PC-3 (cell line): ENCODE data around the gene PSMA8. TPM values are rescaled to one million over a fixed set of nuclear protein-coding genes. Genes with fewer than 3 reads are reported as not detected.

ENCODE experiments used
- ATAC-seq: fragments of 200-7000 bp; cut with Tn5 transposase; 2 replicates; pipeline ENCODE4 v1.9.1; 2020; ENCODE audit warnings: mild to moderate bottlenecking, moderate library complexity
- BruUV-seq: library from RNA; stranded (reverse); fragments of 400-500 nt; replicated peaks from 2 replicates; lab custom pipeline; 2021; lab: Mats Ljungman, UMichigan
- CTCF ChIA-PET: fragments of 300-600 bp; sonication (Branson Sonifier 250); formaldehyde crosslinking; loops from one replicate; lab custom pipeline; 2022; ENCODE audit warnings: antibody characterized with exemption; lab: Charles Lee
- POLR2A ChIA-PET: fragments of 300-600 bp; sonication (Branson Sonifier 250); formaldehyde crosslinking; loops from one replicate; lab custom pipeline; 2022; ENCODE audit warnings: antibody characterized with exemption; ENCODE audit not compliant: unreplicated experiment; lab: Charles Lee
- DNase-seq: peaks from one replicate; pipeline ENCODE4 v3.0.0-alpha.2; 2015
- H2AFZ ChIP-seq: fragments of 300-600 bp; sonication (generic); 2 replicates; pipeline ENCODE4 v1.6.0; 2016; ENCODE audit warnings: antibody characterized with exemption, low read length
- H3F3A ChIP-seq: fragments of 300-600 bp; sonication (generic); one replicate; pipeline ENCODE4 v1.6.0; 2017; ENCODE audit warnings: antibody characterized with exemption, low read length, control low read depth, mild to moderate bottlenecking; ENCODE audit not compliant: unreplicated experiment
- H3K27ac ChIP-seq: fragments of 300-600 bp; sonication (generic); 2 replicates; pipeline ENCODE4 v1.5.1; 2016; ENCODE audit warnings: mild to moderate bottlenecking, low read length
- H3K27me3 ChIP-seq: fragments of 300-600 bp; sonication (generic); 2 replicates; pipeline ENCODE4 v1.6.1; 2016; ENCODE audit warnings: low read length, mixed read lengths
- H3K36me3 ChIP-seq: fragments of 300-600 bp; sonication (generic); 2 replicates; pipeline ENCODE4 v1.6.1; 2016; ENCODE audit warnings: low read depth, mixed run types, low read length, mixed read lengths
- H3K4me1 ChIP-seq: fragments of 300-600 bp; sonication (generic); 2 replicates; pipeline ENCODE4 v1.5.1; 2016; ENCODE audit warnings: low read length; ENCODE audit not compliant: insufficient read depth
- H3K4me2 ChIP-seq: fragments of 300-600 bp; sonication (generic); 2 replicates; pipeline ENCODE4 v1.6.0; 2016; ENCODE audit warnings: low read length
- H3K4me3 ChIP-seq: fragments of 300-600 bp; sonication (generic); 2 replicates; pipeline ENCODE4 v1.5.1; 2016; ENCODE audit warnings: mild to moderate bottlenecking, low read length, mixed read lengths
- H3K79me2 ChIP-seq: fragments of 300-600 bp; sonication (generic); 2 replicates; pipeline ENCODE4 v1.6.1; 2017; ENCODE audit warnings: low read length, mixed read lengths
- H3K9ac ChIP-seq: fragments of 300-600 bp; sonication (generic); 2 replicates; pipeline ENCODE4 v1.6.0; 2016; ENCODE audit warnings: mild to moderate bottlenecking, low read length
- H3K9me2 ChIP-seq: fragments of 300-600 bp; sonication (generic); replicated peaks from 2 replicates; pipeline ENCODE4 v1.6.1; 2016; ENCODE audit warnings: mixed run types, low read length, mixed read lengths
- H3K9me3 ChIP-seq: fragments of 300-600 bp; sonication (generic); 2 replicates; pipeline ENCODE4 v1.6.1; 2016; ENCODE audit warnings: low read length, mixed read lengths
- H4K20me1 ChIP-seq: fragments of 300-600 bp; sonication (generic); 2 replicates; pipeline ENCODE4 v1.6.1; 2016; ENCODE audit warnings: low read length, mixed read lengths
- CTCF ChIP-seq: fragments of 300-600 bp; sonication (generic); conservative IDR thresholded peaks from 2 replicates; pipeline ENCODE4 v1.5.1; 2017; ENCODE audit warnings: antibody characterized with exemption, low read depth, mild to moderate bottlenecking, low read length
- EZH2 ChIP-seq: fragments of 300-600 bp; sonication (generic); IDR thresholded peaks from one replicate; pipeline ENCODE4 v1.6.1; 2017; ENCODE audit warnings: antibody characterized with exemption, mild to moderate bottlenecking, low read length; ENCODE audit not compliant: unreplicated experiment
- EZH2phosphoT487 ChIP-seq: fragments of 300-600 bp; sonication (generic); IDR thresholded peaks from 2 replicates; pipeline ENCODE4 v1.6.1; 2018; ENCODE audit warnings: mild to moderate bottlenecking, antibody characterized with exemption, low read length, borderline replicate concordance
- intact Hi-C: fragments of 100-400 bp; cut with micrococcal nuclease; formaldehyde crosslinking; loops from 2 replicates; pipeline ENCODE4 v1.9.0; 2023
- total RNA-seq: library from RNA; depleted of rRNA; stranded (reverse); fragments of >200 nt; gene quantifications from 2 replicates; pipeline ENCODE4 v1.2.3, GENCODE V29; 2014

PSMA8 gene
- total RNA-seq, 1 experiment from 2014 or later = not detected

- ATAC-seq (no peak), DNase-seq (no peak)
- intact Hi-C loops = no loop called here
- TF ChIP-seq CTCF (no peak), EZH2 (no peak), EZH2phosphoT487 (no peak)
- H3K4me1 ChIP-seq = no peaks in the 10 kb centered on the region
- no peaks in the 10 kb centered on the region for H3F3A ChIP-seq
- ChIA-PET POLR2A (interaction anchor here (0.6 kb wide), 1 partner anchor 57 kb away, joined by 4 read pairs; no protein-coding TSS in a partner anchor), CTCF (no interaction called here)
- no peak overlapping the region for H3K9ac ChIP-seq
- H3K9me2 ChIP-seq = no peaks in the 10 kb centered on the region
- no peaks in the 10 kb centered on the region for H3K79me2 ChIP-seq
- H3K27me3 ChIP-seq = peaks cover 7% of the 10 kb centered on the region; the same call in 1 of the 2 replicates
- no TSS peak for BruUV-seq
- no peaks in the 10 kb centered on the region for H3K36me3 ChIP-seq
- no peak overlapping the region for H3K4me3 ChIP-seq
- no peak overlapping the region for H3K27ac ChIP-seq
- H3K9me3 ChIP-seq = no peaks in the 10 kb centered on the region
- H2AFZ ChIP-seq = no peak overlapping the region
- no peak overlapping the region for H3K4me2 ChIP-seq
- no peaks in the 10 kb centered on the region for H4K20me1 ChIP-seq
Observed at GRCh38 chr18:26096852-26097251, 36.8 kb upstream of the PSMA8 start.

GRCh38 chr18:26097563-26097962, 36.1 kb upstream of the PSMA8 start:
- Histone ChIP-seq H3K4me1 (no peaks in the 10 kb centered on the region), H3K9me2 (no peaks in the 10 kb centered on the region), H3K27ac (no peak overlapping the region), H2AFZ (no peak overlapping the region), H3K9ac (no peak overlapping the region), H4K20me1 (no peaks in the 10 kb centered on the region), H3K27me3 (peaks cover 7% of the 10 kb centered on the region; the same call in 1 of the 2 replicates), H3K79me2 (no peaks in the 10 kb centered on the region), H3F3A (no peaks in the 10 kb centered on the region), H3K4me2 (no peak overlapping the region), H3K36me3 (no peaks in the 10 kb centered on the region), H3K4me3 (no peak overlapping the region), H3K9me3 (no peaks in the 10 kb centered on the region)
- no TSS peak for BruUV-seq
- no peak for ATAC-seq
- ChIA-PET CTCF (no interaction called here), POLR2A (no interaction called here)
- DNase-seq = no peak
- TF ChIP-seq CTCF (no peak), EZH2phosphoT487 (no peak), EZH2 (no peak)
- intact Hi-C loops = no loop called here

GRCh38 chr18:26103579-26103978, 30.1 kb upstream of the PSMA8 start:
- no peak overlapping the region for H3K9ac ChIP-seq
- no peak overlapping the region for H2AFZ ChIP-seq
- H3K4me1 ChIP-seq = no peaks in the 10 kb centered on the region
- DNase-seq (peak; percentile 34), ATAC-seq (no peak)
- no peaks in the 10 kb centered on the region for H3K36me3 ChIP-seq
- no peak for TF ChIP-seq EZH2phosphoT487
- TF ChIP-seq CTCF = peak; percentile 42
- no peak for TF ChIP-seq EZH2
- no peaks in the 10 kb centered on the region for H3K9me2 ChIP-seq
- no peaks in the 10 kb centered on the region for H3K79me2 ChIP-seq
- H4K20me1 ChIP-seq = no peaks in the 10 kb centered on the region
- intact Hi-C loops = no loop called here
- H3K4me3 ChIP-seq = no peak overlapping the region
- peaks cover 7% of the 10 kb centered on the region; the same call in 1 of the 2 replicates for H3K27me3 ChIP-seq
- ChIA-PET POLR2A (no interaction called here), CTCF (no interaction called here)
- H3K27ac ChIP-seq = no peak overlapping the region
- H3K9me3 ChIP-seq = no peaks in the 10 kb centered on the region
- no peak overlapping the region for H3K4me2 ChIP-seq
- BruUV-seq = no TSS peak
- H3F3A ChIP-seq = no peaks in the 10 kb centered on the region
